ENCODE results near the gene DENND5A. TPM values are rescaled to one million over a fixed set of nuclear protein-coding genes. Genes with fewer than 3 reads are reported as not detected.
"Not testable (repeated sequence)": the region's sequence is repeated elsewhere in the genome, so short reads cannot be mapped to it uniquely, and the experiment has no call there.

Gene DENND5A
- total RNA-seq, 1 experiment from 2014 or later, result 37.7 TPM

- H3F3A ChIP-seq (ENCODE audit: low read length, unreplicated experiment), result no peaks in the 10 kb centered on the region
- H2AFZ ChIP-seq (ENCODE audit: low read length), result no peak overlapping the region
- H3K9me2 ChIP-seq (replicated peaks; ENCODE audit: low read length), result no peaks in the 10 kb centered on the region
- H3K4me3 ChIP-seq (ENCODE audit: low read length), result no peak overlapping the region
- ChIA-PET CTCF (no interaction called here), POLR2A (ENCODE audit: unreplicated experiment) (no interaction called here)
- DNase-seq, result no peak
- TF ChIP-seq CTCF (conservative IDR thresholded peaks at IDR 0.05; ENCODE audit: low read depth, low read length), result no peak
- H3K27ac ChIP-seq (ENCODE audit: low read length), result no peak overlapping the region
- peaks cover 14% of the 10 kb centered on the region for H3K36me3 ChIP-seq (ENCODE audit: low read depth, low read length)
- no peaks in the 10 kb centered on the region for H3K9me3 ChIP-seq (ENCODE audit: low read length)
- no TSS peak for BruUV-seq (replicated peaks)
- H3K4me2 ChIP-seq (ENCODE audit: low read length), result no peak overlapping the region
- H3K79me2 ChIP-seq (ENCODE audit: low read length), result no peaks in the 10 kb centered on the region
- no peaks in the 10 kb centered on the region for H3K4me1 ChIP-seq (ENCODE audit: insufficient read depth, low read length)
- no peak for ATAC-seq
- H3K27me3 ChIP-seq (ENCODE audit: low read length), result no peaks in the 10 kb centered on the region
- H4K20me1 ChIP-seq (ENCODE audit: low read length), result no peaks in the 10 kb centered on the region
- H3K9ac ChIP-seq (ENCODE audit: low read length), result no peak overlapping the region
- intact Hi-C loops (cut with micrococcal nuclease), result no loop called here
Observed at GRCh38 chr11:9193316-9193715, 71.8 kb downstream of the DENND5A start.

GRCh38 chr11:9192561-9192960, 72.6 kb downstream of the DENND5A start:
- Histone ChIP-seq H3K36me3 (ENCODE audit: low read depth, low read length) (peaks cover 14% of the 10 kb centered on the region), H3K79me2 (ENCODE audit: low read length) (no peaks in the 10 kb centered on the region), H4K20me1 (ENCODE audit: low read length) (no peaks in the 10 kb centered on the region), H3F3A (ENCODE audit: low read length, unreplicated experiment) (no peaks in the 10 kb centered on the region), H2AFZ (ENCODE audit: low read length) (no peak overlapping the region), H3K4me1 (ENCODE audit: insufficient read depth, low read length) (no peaks in the 10 kb centered on the region), H3K9ac (ENCODE audit: low read length) (no peak overlapping the region), H3K27ac (ENCODE audit: low read length) (no peak overlapping the region), H3K9me2 (replicated peaks; ENCODE audit: low read length) (no peaks in the 10 kb centered on the region), H3K27me3 (ENCODE audit: low read length) (no peaks in the 10 kb centered on the region), H3K9me3 (ENCODE audit: low read length) (no peaks in the 10 kb centered on the region), H3K4me3 (ENCODE audit: low read length) (no peak overlapping the region), H3K4me2 (ENCODE audit: low read length) (no peak overlapping the region)
- no peak for DNase-seq
- ATAC-seq, result no peak
- TF ChIP-seq EZH2 (IDR thresholded peaks at IDR 0.05; ENCODE audit: low read length, unreplicated experiment) (no peak), CTCF (conservative IDR thresholded peaks at IDR 0.05; ENCODE audit: low read depth, low read length) (no peak), EZH2phosphoT487 (IDR thresholded peaks at IDR 0.05; ENCODE audit: borderline replicate concordance, low read length) (no peak)
- CTCF ChIA-PET, result no interaction called here
- POLR2A ChIA-PET (ENCODE audit: unreplicated experiment), result no interaction called here
- BruUV-seq (replicated peaks), result no TSS peak
- intact Hi-C loops (cut with micrococcal nuclease), result no loop called here

DNA sequence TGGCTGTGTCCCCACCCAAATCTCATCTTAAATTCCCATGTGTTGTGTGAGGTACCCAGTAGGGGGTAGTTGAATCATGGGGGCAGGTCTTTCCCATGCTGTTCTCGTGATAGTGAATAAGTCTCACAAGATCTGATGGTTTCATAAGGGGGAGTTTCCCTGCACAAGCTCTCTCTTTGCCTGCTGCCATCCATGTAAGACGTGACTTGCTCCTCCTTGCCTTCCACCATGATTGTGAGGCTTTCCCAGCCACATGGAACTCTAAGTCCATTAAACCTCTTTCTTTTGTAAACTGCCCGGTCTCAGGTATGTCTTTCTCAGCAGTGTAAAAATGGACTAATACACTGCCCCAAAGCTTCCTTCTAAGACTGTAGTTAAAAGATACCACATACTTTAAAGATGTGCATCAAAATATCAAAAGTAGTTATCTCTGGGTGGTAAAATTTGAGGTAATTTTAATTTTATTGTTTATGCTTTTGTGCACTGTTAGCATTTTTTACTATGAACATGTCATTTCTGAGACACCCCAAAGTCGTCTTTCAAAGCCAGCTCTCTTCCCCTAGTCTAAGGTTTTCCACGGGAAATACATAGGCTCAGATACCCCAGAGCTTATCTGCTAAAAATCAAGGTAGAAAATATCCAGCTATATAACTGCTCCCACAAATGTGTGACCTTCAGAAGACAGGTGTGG, 74.7 kb downstream of the DENND5A start:
- H4K20me1 ChIP-seq (ENCODE audit: low read length); BruUV-seq (replicated peaks); DNase-seq; H3F3A ChIP-seq (ENCODE audit: low read length, unreplicated experiment); H3K27ac ChIP-seq (ENCODE audit: low read length); H3K4me1 ChIP-seq (ENCODE audit: insufficient read depth, low read length); H3K9me2 ChIP-seq (replicated peaks; ENCODE audit: low read length); CTCF ChIA-PET; H3K79me2 ChIP-seq (ENCODE audit: low read length); H3K9ac ChIP-seq (ENCODE audit: low read length); H3K27me3 ChIP-seq (ENCODE audit: low read length); intact Hi-C loops (cut with micrococcal nuclease); H3K4me3 ChIP-seq (ENCODE audit: low read length); H3K9me3 ChIP-seq (ENCODE audit: low read length); H3K4me2 ChIP-seq (ENCODE audit: low read length); H2AFZ ChIP-seq (ENCODE audit: low read length); ATAC-seq: not testable (repeated sequence)
- POLR2A ChIA-PET (ENCODE audit: unreplicated experiment), result interaction anchor here (0.8 kb wide), 1 partner anchor 16 kb away, joined by 7 read pairs; no protein-coding TSS in a partner anchor
- peaks cover 14% of the 10 kb centered on the region for H3K36me3 ChIP-seq (ENCODE audit: low read depth, low read length)

DNA sequence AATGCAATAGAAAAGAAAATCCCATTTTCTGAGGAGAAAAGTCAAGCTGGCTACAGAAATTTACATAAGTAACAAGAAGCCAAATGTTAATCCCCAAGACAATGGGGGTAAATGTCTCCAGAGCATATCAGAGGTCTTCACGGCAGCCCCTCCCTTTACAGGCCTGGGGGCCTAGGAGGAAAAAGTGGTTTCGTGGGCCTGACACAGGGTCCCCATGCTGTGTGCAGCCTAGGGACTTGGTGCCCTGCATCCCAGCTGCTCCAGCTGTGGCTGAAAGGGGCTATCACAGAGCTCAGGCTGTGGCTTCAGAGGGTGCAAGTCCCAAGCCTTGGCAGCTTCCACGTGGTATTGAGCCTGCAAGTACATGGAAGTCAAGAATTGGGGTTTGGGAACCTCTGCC, 76.3 kb downstream of the DENND5A start:
- CTCF ChIA-PET, DNase-seq: not testable (repeated sequence)
- H3K36me3 ChIP-seq (ENCODE audit: low read depth, low read length), result peaks cover 14% of the 10 kb centered on the region

More for the DNA sequence above, 76.3 kb downstream of the DENND5A start:
- H4K20me1 ChIP-seq (ENCODE audit: low read length); H3K4me3 ChIP-seq (ENCODE audit: low read length); H3K27me3 ChIP-seq (ENCODE audit: low read length); intact Hi-C loops (cut with micrococcal nuclease); BruUV-seq (replicated peaks); H3K9ac ChIP-seq (ENCODE audit: low read length); H3K9me3 ChIP-seq (ENCODE audit: low read length); H3K4me1 ChIP-seq (ENCODE audit: insufficient read depth, low read length); ATAC-seq; H3K27ac ChIP-seq (ENCODE audit: low read length); H3K4me2 ChIP-seq (ENCODE audit: low read length); H3F3A ChIP-seq (ENCODE audit: low read length, unreplicated experiment); H3K79me2 ChIP-seq (ENCODE audit: low read length); H3K9me2 ChIP-seq (replicated peaks; ENCODE audit: low read length); H2AFZ ChIP-seq (ENCODE audit: low read length); POLR2A ChIA-PET (ENCODE audit: unreplicated experiment): not testable (repeated sequence)

All from PC-3 (cell line).